GM12891 (cell line): Measurements from ENCODE around the gene TXNDC2.

Source experiments
- POLR2A ChIP-seq: IDR thresholded peaks from 2 replicates; pipeline ENCODE4 v1.6.1; 2011; ENCODE audit warnings: low read depth, low read length, control low read depth
- POLR2AphosphoS5 ChIP-seq: IDR thresholded peaks from 2 replicates; pipeline ENCODE4 v1.6.1; 2011; ENCODE audit warnings: low read depth, low read length, control low read depth
- TAF1 ChIP-seq: IDR thresholded peaks from 2 replicates; pipeline ENCODE4 v1.6.1; 2011; ENCODE audit warnings: low read depth, low read length, control low read depth

DNA sequence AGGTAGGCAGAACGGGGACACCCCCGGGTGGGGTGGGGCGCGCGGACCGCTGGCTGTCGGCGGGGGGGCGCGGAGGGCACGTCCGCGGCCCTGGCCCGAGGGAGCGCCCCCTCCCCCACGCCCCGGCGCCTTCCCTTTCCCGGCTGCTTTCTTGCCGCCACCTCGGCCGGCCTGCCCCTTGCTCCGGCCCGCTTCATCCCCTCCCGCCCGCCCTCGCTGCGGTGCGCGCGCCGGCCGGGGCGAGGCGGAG is 28.5 kb downstream of the TXNDC2 start:
- no peak for TF ChIP-seq POLR2A
- TF ChIP-seq TAF1: no peak
- TF ChIP-seq POLR2AphosphoS5: no peak
